Activated CD4-positive, alpha-beta T cell treated with anti-CD3 and anti-CD28 coated beads, Interleukin-2, amount 50 U/mL, for 48 hours (primary cell): ENCODE data around the gene DBP.

Source experiments
- DNase-seq, 2 experiments: peaks; one replicate each; pipeline ENCODE4 v3.0.0-alpha.2; 2020

The DBP gene

DNA sequence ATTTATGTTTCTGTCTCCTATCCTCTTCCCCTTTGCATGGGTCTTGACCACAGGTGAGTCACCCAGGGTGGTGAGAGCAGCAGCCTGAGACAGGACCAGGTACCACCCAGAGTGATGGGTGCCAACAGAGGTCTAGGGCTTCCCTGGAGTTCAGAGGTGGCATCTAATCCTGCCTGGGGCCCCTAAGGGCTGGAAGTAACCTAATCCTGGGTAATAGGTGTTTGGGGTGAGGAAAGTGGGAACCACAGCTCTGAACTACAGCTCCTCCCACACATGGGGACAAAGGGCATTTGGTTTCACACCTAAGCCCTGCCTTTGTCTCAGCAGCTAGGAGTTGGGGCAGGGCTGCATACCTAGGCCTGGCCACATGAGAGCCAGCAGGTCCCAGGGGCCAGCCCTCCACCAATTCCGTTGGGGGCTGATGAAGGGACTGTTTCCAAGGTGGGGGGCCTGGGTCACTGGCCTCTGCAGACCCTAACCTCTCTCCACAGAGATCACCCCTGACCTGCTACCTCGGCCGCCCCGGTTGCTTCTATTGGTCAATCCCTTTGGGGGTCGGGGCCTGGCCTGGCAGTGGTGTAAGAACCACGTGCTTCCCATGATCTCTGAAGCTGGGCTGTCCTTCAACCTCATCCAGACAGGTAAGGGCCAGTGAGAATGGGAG, 9.8 kb downstream of the DBP start:
- DNase-seq, result no peak

DNA sequence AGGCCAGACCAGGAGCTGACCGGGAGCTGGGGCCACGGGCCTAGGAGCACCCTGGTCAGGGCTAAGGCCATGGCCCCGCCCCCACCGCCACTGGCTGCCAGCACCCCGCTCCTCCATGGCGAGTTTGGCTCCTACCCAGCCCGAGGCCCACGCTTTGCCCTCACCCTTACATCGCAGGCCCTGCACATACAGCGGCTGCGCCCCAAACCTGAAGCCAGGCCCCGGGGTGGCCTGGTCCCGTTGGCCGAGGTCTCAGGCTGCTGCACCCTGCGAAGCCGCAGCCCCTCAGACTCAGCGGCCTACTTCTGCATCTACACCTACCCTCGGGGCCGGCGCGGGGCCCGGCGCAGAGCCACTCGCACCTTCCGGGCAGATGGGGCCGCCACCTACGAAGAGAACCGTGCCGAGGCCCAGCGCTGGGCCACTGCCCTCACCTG, 11.3 kb downstream of the DBP start:
- no peak for DNase-seq

DNA sequence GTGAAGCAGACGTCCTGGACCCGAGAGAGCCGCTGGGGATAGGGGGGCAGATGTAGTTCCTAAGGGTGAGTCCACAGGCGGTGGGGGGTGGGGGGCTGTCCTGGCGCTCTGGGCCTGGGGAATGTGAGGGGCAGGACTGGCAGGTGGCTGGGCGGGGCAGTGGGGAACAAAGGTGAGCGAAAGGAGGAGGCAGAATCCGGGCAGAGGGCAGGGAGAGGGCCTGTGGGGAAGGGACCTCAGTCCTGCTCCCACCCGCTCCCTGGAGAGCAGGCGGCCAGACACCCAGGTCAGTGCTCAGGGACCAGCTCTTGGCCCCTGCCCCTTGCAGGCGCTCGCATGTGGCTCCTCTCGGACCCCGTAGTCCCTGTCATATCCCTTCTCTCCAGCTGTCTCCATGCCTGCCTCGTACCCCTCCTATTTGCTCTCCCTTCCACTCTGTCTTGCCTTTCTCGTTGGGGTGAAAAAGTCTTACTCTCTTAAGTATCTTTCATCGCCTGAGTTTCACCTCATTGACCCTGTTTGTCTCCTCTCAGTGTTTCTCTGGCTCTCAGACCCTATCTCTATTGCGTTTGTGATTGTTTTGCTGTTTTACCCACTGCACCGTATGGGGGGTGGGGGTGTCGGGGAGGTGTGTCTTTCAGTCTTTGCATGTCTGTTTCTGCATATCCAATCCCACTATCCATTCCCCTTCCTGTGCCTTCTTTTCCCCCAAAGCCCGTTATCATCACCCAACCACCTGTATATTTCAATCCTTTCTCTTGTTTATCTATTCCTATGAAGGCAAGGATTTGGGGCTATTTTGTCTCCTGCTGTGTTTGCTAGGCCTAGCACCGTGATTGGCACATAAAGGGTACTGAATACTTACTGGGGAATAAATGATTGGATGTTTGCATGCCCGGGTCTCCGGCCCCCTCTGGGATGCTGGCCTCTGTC, 12.1 kb downstream of the DBP start:
- no peak for DNase-seq

GRCh38 chr19:48624067-48624594, 13.0 kb downstream of the DBP start:
- peak; percentile 98 to 99 for DNase-seq

DNA sequence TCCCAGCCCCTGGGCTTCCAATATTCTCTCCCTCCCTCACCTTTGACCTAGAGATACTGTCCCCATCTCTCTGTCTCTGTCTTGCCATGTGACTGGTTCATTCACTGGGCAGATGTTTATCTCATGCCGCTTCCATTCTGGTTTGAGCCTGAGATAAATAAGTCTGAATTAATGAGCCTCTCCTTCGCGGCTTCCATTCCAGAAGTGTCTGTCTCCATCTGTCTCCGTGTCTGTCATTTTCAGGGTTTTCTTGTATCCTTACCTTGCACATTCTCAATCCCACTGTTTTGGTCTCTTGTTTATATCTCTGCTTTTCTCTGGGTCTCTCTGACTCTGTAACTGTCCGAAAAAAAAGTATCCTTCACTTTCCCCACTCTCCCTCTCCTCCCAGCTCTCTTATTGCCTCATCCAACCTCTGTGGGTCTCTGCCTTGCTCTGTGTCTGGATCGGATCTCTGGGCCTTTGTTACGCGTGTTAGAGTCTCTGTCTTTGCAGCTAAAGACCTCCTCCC, 13.6 kb downstream of the DBP start:
- DNase-seq, result no peak

DNA sequence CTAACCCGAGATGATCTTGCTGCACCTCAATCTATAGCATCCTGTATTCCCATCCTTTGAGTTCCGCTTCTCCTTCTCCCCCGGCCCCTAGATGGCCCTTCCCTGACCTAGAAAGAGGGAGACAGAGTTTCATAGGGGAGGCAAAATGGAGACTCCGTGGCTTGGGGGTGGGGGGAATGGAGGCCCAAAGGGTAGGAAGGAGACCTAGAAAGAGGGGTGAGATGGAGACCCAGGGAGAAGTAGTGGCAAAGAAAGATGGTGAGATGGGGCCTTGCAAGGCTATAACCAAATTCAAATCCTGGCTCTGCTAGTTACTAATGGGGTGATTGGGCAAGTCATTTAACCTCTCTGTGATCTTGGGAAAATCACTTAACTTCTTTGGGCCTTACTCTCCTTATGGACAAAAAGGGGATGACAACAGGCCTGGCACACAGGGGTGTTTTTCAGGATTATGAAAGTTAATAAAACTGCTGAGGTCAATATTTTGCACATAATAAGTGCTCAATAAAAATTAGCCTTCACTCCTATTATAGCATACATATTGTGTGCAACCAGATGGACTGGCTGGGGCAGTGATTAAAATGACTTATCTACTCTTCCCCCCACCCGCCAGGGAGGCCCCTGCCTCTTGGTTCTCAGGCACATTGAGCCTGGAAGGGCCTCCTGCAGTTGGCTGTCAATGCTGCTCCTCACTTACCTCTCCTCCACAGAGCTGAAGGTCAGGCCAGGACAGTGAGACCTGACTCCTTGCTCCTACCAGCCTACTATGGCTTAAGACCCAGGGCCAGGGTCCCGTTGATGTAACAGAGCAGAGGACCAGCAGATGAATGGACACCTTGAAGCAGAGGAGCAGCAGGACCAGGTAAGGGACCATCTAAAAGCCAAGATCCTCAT, 17.2 kb downstream of the DBP start:
- no peak for DNase-seq

DNA sequence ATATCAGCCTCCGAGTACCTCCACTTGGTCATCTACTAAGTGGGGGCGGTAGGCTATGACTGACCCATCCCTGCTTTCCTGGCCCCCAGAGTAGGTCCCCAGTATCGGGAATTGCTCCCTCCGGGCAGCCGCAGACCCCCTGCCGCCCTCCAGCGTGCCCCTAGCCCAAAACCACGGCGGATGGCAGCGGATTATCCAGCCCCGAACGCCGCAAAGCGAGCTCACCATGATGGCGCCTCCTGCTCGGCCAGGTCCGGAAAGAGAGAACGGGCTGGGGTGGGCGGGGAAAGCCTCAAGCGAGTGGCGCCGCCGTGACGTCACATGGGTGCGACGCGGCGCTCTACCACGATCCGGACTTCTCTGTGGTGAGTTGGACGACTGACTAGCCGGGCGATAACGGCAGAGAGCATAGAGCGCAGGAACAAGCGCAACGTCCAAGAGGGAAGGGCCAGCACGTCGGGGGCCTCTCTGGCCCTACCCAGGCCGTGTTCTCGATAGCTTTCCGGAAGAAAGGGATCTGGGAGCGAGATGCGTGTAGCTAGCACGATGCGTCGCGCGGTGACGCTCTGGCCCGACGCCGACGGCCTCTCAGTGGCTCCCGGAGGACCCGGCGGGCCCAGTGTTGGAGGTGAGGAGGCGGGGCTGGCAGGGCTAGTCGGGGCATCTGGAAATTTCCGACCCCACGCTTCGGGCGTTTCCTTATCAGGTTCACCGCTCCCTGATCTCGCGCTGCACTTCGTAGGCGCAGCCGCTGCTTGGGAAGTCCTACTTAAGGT, 18.1 kb downstream of the DBP start, which contains the start of the genes RPL18 and SPHK2:
Gene RPL18 (minus strand): TSS at position 263 of the 776 bp plus-strand sequence. CDS start 35 bp downstream, at position 228.
Gene SPHK2 (plus strand): TSS at position 591 of the 776 bp plus-strand sequence. CDS start 1,009 bp downstream, outside the sequence.
- peak; percentile 96 for DNase-seq

GRCh38 chr19:48618278-48618915, 18.8 kb downstream of the DBP start:
- no peak for DNase-seq

GRCh38 chr19:48617146-48617937, 19.8 kb downstream of the DBP start:
- DNase-seq, result no peak

GRCh38 chr19:48616491-48617056, 20.6 kb downstream of the DBP start:
- no peak for DNase-seq

GRCh38 chr19:48616041-48616436, 21.1 kb downstream of the DBP start:
- DNase-seq, result no peak

- no peak for DNase-seq
Observed at GRCh38 chr19:48615231-48616040, 21.7 kb downstream of the DBP start.

DNA sequence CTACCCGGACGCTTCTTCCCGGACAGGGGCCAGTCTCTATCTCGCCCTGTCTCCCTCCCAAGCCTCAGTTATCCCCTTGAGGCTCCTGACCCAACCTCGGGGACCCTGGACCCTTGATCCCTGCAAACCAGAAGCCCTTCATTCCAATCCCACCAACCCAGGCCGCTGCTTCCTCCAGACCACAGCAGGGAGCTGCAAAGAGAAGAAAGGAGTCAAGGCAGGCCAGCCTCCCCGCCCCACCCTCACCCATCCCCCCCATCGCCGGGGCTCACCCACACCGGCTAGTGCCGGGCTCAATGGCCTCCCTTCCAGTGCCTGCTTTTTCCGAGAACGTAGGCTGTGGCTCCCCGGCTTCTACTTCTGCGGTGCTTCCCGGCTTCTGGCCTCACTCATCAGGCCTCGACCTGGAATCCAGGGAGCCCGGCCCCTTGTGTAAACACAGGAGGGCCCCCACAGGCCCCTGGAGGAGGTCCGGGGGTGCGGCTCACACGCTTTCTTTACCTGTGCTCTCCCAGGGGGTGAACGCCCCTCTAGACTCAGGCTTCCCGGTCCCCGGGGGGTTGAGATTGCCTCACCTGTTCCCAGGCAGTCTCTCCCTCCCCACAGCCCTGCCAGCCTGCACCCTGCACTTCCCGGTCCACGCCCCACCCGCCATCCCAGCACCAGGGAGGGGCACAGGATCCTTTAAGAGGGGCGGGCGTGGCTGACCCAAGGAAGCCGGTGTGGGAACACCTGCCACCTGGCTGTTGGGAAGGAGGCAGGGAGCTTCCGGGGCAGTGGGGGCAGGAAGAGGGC, 22.5 kb downstream of the DBP start, which contains the start of gene FAM83E:
Gene FAM83E (minus strand): TSS at position 641 of the 795 bp plus-strand sequence. CDS start 1,704 bp downstream, outside the sequence.
- peak in 1 of 2 experiments; percentile 42 for DNase-seq

- DNase-seq, result no peak
Observed at GRCh38 chr19:48613852-48614435, 23.2 kb downstream of the DBP start.

DNA sequence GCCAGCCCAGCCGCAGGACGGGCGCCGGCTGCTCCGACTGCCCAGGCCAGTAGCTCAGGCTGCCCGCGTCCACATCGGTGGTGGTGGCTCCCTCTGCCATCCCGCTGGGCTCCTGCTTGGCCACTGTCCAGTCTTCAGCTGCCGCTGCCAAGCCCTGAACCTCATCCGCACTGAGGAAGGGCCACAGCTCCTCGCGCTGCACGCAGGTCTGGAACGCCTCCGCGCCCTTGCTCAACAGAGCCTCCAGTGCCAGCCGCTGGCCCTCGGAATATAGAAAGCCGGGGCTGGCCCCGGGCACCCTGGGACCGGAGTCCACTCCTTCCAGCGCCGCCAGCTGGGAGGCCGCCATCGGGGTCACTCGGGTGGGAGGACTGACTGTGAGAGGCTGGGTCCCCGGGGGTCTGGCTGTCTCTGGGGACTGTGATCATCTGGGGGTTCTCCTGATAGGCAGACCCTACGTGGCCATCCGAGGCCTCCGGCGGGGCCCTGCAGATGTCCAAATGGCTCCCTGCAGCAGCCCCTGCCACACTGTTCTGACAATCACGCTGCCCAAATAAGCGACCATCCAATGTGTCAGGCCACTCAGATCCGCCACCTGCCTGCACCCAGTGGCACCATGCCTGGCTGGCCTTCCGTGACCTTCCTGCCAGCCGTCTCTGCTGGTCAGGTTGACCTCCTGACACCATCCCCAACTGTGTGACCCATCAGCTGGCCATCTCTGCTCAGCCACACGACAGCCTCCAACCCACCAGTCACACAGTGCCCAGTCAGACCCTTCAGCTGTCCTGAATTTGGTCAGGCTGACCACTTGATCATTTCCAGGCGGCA, 23.9 kb downstream of the DBP start:
- DNase-seq, result no peak

DNA sequence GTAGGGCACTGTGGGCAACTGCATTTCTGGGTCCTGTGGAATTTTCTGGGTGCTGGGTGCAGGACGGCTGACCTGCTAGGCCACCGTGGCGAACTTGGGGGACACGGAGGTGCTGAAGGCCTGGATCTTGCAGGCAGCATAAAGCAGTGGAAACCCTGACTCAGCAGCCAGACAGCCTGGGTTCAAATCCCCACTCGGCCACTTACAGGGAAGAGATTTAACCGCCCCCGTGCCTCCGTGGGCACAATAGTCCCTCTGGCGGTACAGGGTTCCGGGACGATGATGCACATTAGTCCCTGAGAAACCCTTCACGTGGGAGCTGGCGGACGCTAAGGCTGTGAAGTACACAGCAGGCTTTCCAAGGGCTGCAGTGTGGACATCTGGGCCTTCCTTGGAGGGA, 25.3 kb downstream of the DBP start:
- no peak for DNase-seq
